Gastrocnemius medialis (tissue), 4 donors: ENCODE measurements around the gene CNOT11. TPM values are rescaled to one million over a fixed set of nuclear protein-coding genes. Genes with fewer than 3 reads are reported as not detected.

Experiments
- ATAC-seq, 2 donors: fragments of 150-250 bp; one replicate each; pipeline ENCODE4 v1.9.1; 2016
- DNase-seq, 2 donors: peaks; one replicate each; pipeline ENCODE4 v3.0.0-alpha.2; 2019
- H3K27ac ChIP-seq, 4 donors: fragments of 200-600 bp; sonication (generic); 1 replicate in 1 of 4; 2 replicates in 3 of 4; pipeline ENCODE4 v1.5.1; 2016 to 2018; ENCODE audit warnings: mild to moderate bottlenecking in 2 of 4, moderate library complexity in 1 of 4
- H3K27me3 ChIP-seq, 3 donors: fragments of 200-600 bp; sonication (generic) in 2 of 3; 1 replicate in 1 of 3; 2 replicates in 2 of 3; pipeline versions ENCODE4 v1.5.1 to v1.6.0; 2016 to 2019; ENCODE audit warnings: mild to moderate bottlenecking in 1 of 3, moderate library complexity in 1 of 3
- H3K36me3 ChIP-seq, 2 donors: fragments of 200-600 bp; sonication (generic) in 1 of 2; one replicate each; pipeline ENCODE4 v1.5.1; 2017 to 2018
- H3K4me1 ChIP-seq, 2 donors: fragments of 200-600 bp; sonication (generic) in 1 of 2; one replicate each; pipeline ENCODE4 v1.5.1; 2016 to 2017; ENCODE audit warnings: mild to moderate bottlenecking in 2 of 2
- H3K4me3 ChIP-seq, 4 donors: fragments of 200-600 bp; sonication (generic) in 3 of 4; 1 replicate in 1 of 4; 2 replicates in 3 of 4; pipeline ENCODE4 v1.5.1; 2016 to 2019; ENCODE audit warnings: mild to moderate bottlenecking in 2 of 4
- H3K9me3 ChIP-seq, 3 donors: fragments of 200-600 bp; sonication (generic) in 2 of 3; 1 replicate in 1 of 3; 2 replicates in 2 of 3; pipeline ENCODE4 v1.5.1; 2016 to 2019
- CTCF ChIP-seq, 5 experiments: fragments of 450-650 bp in 3 of 5; fragments of 200-600 bp in 2 of 5; sonication (generic) in 2 of 5; IDR thresholded peaks in 4 of 5; conservative IDR thresholded peaks in 1 of 5; 1 replicate in 4 of 5; 2 replicates in 1 of 5; pipeline ENCODE4 v1.5.1; 2016 to 2019; ENCODE audit warnings: antibody characterized with exemption in 5 of 5, mild to moderate bottlenecking in 3 of 5, moderate library complexity in 3 of 5
- POLR2A ChIP-seq, 2 donors: fragments of 450-650 bp; IDR thresholded peaks; one replicate each; pipeline ENCODE4 v1.6.1; 2017; ENCODE audit warnings: antibody characterized with exemption in 2 of 2, mild to moderate bottlenecking in 2 of 2, moderate library complexity in 2 of 2
- in situ Hi-C, 4 donors: fragments of 200-750 bp; cut with MboI; loops; one replicate each; pipeline versions ENCODE4 v1.15.0 to v1.8.0; 2017; ENCODE audit warnings: low sequenced_read_pairs in 4 of 4
- intact Hi-C: fragments of 100-400 bp; cut with DNase I; formaldehyde crosslinking; loops from one replicate; pipeline ENCODE4 v1.15.1; 2023; ENCODE audit warnings: low total_unique reads
- total RNA-seq, 4 donors: library from RNA; depleted of rRNA; stranded (reverse); fragments of >200 nt; gene quantifications; one replicate each; pipeline versions ENCODE4 v1.1.0 to v1.2.3, GENCODE V29; 2016

Gene CNOT11
- 10 to 100 TPM; 31.2 to 42.0 (median 35.5) TPM for total RNA-seq

- H3K4me3 ChIP-seq, result peak within 1 kb of the TSS; percentile 72 to 99 (median 84)
- peak; percentile 97 to 99 for DNase-seq
Measured at GRCh38 chr2:101252408-101253012, at the start of gene CNOT11. Gene CNOT11 (plus strand): TSS chr2:101252886. CDS start chr2:101252965, 79 bp downstream.

GRCh38 chr2:101204400-101205115, 48.1 kb upstream of the CNOT11 start:
- Histone ChIP-seq H3K36me3 (no peaks in the 10 kb centered on the region), H3K4me1 (peaks cover 0 to 3% of the 10 kb centered on the region in 2 donors), H3K4me3 (no peak overlapping the region), H3K9me3 (no peaks in the 10 kb centered on the region), H3K27me3 (no peaks in the 10 kb centered on the region), H3K27ac (no peak overlapping the region)
- in situ Hi-C loops (loop anchor here in 1 of 4 donors (25.0 kb wide), 1 partner anchor 617 kb away; no protein-coding TSS in a partner anchor), intact Hi-C loops (loop anchor here (5.0 to 10.0 kb wide), 2 partner anchors 192 to 600 kb away; no protein-coding TSS in a partner anchor)
- DNase-seq, result no peak
- TF ChIP-seq POLR2A (IDR thresholded peaks at IDR 0.05) (no peak), CTCF (IDR thresholded peaks at IDR 0.05 in 4 of 5, conservative IDR thresholded peaks at IDR 0.05 in 1 of 5) (no peak)
- ATAC-seq, result no peak

More at GRCh38 chr2:101252408-101253012, at the start of gene CNOT11:
- H3K9me3 ChIP-seq, result no peaks in the 10 kb centered on the region
- H3K27ac ChIP-seq, result peak within 1 kb of the TSS; percentile 81 to 100 (median 94)
- in situ Hi-C loops (loop anchor here in 1 of 4 donors (10.0 kb wide), 1 partner anchor 52 kb away; the partner anchor contains the start of gene RNF149), intact Hi-C loops (loop anchor here (1.0 kb wide), 4 partner anchors 56 to 690 kb away; partner anchors contain the start of genes PDCL3, RNF149 and RPL31)
- peak; percentile 91 to 93 for ATAC-seq
- no peak for TF ChIP-seq CTCF (IDR thresholded peaks at IDR 0.05 in 4 of 5, conservative IDR thresholded peaks at IDR 0.05 in 1 of 5)
- peak; percentile 80 to 93 for TF ChIP-seq POLR2A (IDR thresholded peaks at IDR 0.05)
- H3K27me3 ChIP-seq, result no peaks in the 10 kb centered on the region
- peaks cover 17 to 31% of the 10 kb centered on the region in 2 donors for H3K4me1 ChIP-seq
- H3K36me3 ChIP-seq, result no peaks in the 10 kb centered on the region

GRCh38 chr2:101205521-101206479, 46.9 kb upstream of the CNOT11 start:
- peak; percentile 88 to 91 for ATAC-seq
- Histone ChIP-seq H3K4me1 (peaks cover 0 to 3% of the 10 kb centered on the region in 2 donors), H3K4me3 (peak overlapping the region; percentile 13 to 49 (median 29)), H3K27me3 (no peaks in the 10 kb centered on the region), H3K36me3 (no peaks in the 10 kb centered on the region), H3K27ac (no peak overlapping the region), H3K9me3 (no peaks in the 10 kb centered on the region)
- in situ Hi-C loops, result loop anchor here in 1 of 4 donors (25.0 kb wide), 1 partner anchor 618 kb away; no protein-coding TSS in a partner anchor
- TF ChIP-seq CTCF (IDR thresholded peaks at IDR 0.05 in 4 of 5, conservative IDR thresholded peaks at IDR 0.05 in 1 of 5) (peak in 4 of 5 experiments; percentile 11 to 54 (median 43)), POLR2A (IDR thresholded peaks at IDR 0.05) (no peak)
- intact Hi-C loops, result loop anchor here (5.0 to 10.0 kb wide), 2 partner anchors 193 to 601 kb away; no protein-coding TSS in a partner anchor
- peak; percentile 24 to 38 for DNase-seq

GRCh38 chr2:101208830-101209229, 43.9 kb upstream of the CNOT11 start:
- H3K4me1 ChIP-seq, result peaks cover 0 to 3% of the 10 kb centered on the region in 2 donors
- no peak overlapping the region for H3K27ac ChIP-seq
- H3K9me3 ChIP-seq, result no peaks in the 10 kb centered on the region
- intact Hi-C loops, result loop anchor here (5.0 to 10.0 kb wide), 2 partner anchors 197 to 604 kb away; no protein-coding TSS in a partner anchor
- in situ Hi-C loops, result loop anchor here in 1 of 4 donors (25.0 kb wide), 1 partner anchor 622 kb away; no protein-coding TSS in a partner anchor
- TF ChIP-seq POLR2A (IDR thresholded peaks at IDR 0.05) (no peak), CTCF (IDR thresholded peaks at IDR 0.05 in 4 of 5, conservative IDR thresholded peaks at IDR 0.05 in 1 of 5) (no peak)
- H3K36me3 ChIP-seq, result no peaks in the 10 kb centered on the region
- H3K4me3 ChIP-seq, result no peak overlapping the region
- H3K27me3 ChIP-seq, result no peaks in the 10 kb centered on the region
- no peak for DNase-seq
- ATAC-seq, result no peak
